Measurements from ENCODE around the gene HAP1.
"Not testable (repeated sequence)": the region's sequence is repeated elsewhere in the genome, so short reads cannot be mapped to it uniquely, and the experiment has no call there.

Gene HAP1, protein sequence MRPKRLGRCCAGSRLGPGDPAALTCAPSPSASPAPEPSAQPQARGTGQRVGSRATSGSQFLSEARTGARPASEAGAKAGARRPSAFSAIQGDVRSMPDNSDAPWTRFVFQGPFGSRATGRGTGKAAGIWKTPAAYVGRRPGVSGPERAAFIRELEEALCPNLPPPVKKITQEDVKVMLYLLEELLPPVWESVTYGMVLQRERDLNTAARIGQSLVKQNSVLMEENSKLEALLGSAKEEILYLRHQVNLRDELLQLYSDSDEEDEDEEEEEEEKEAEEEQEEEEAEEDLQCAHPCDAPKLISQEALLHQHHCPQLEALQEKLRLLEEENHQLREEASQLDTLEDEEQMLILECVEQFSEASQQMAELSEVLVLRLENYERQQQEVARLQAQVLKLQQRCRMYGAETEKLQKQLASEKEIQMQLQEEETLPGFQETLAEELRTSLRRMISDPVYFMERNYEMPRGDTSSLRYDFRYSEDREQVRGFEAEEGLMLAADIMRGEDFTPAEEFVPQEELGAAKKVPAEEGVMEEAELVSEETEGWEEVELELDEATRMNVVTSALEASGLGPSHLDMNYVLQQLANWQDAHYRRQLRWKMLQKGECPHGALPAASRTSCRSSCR

DNA sequence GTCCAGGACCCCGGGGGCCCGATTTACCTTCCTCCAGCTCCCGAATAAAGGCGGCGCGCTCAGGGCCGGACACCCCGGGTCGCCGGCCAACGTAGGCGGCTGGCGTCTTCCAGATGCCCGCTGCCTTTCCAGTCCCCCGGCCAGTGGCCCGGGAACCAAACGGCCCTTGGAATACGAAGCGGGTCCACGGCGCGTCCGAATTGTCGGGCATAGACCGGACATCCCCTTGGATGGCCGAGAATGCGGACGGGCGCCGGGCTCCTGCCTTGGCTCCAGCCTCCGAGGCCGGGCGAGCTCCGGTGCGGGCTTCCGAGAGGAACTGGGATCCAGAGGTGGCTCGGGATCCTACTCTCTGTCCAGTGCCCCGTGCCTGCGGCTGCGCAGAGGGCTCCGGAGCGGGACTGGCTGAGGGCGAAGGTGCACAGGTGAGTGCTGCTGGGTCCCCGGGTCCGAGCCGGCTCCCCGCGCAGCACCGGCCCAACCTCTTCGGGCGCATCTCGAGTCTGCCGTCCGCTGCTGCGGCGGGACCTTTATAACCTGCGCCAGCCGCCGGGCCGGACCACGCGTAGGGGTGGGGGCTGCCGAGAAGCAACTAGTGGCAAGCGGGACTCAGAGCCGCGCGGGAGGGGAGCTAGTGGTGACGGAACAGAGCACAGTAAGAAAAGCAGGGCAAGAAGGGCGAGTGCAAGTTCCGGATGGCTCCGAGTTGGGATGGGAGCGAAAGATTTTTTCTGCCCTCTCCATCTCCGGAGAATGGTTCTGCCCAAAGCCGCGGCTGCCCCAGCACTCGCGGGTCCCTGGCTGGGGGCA lies at the start of gene HAP1:
Gene HAP1, minus strand, starts transcription at position 505 of the 810 bp plus-strand sequence. Its CDS starts 9 bp downstream, at position 496.
- H3K27ac ChIP-seq (ENCODE audit: low read length), result no peak within 1 kb of the TSS
- peaks cover 80% of the 10 kb centered on the region for H3K27me3 ChIP-seq (ENCODE audit: insufficient read depth, low read length)
- H3K9ac ChIP-seq (ENCODE audit: low read depth, low read length), result peak within 1 kb of the TSS; percentile 86
- peak within 1 kb of the TSS; percentile 78 for H3K4me3 ChIP-seq (ENCODE audit: low read length)
- no peaks in the 10 kb centered on the region for H3K9me3 ChIP-seq (ENCODE audit: insufficient read depth, low read depth, low read length)
- peaks cover 7% of the 10 kb centered on the region for H3K4me1 ChIP-seq (ENCODE audit: insufficient read depth, low read length)
- no peaks in the 10 kb centered on the region for H3K36me3 ChIP-seq (ENCODE audit: insufficient read depth, low read depth, low read length)

DNA sequence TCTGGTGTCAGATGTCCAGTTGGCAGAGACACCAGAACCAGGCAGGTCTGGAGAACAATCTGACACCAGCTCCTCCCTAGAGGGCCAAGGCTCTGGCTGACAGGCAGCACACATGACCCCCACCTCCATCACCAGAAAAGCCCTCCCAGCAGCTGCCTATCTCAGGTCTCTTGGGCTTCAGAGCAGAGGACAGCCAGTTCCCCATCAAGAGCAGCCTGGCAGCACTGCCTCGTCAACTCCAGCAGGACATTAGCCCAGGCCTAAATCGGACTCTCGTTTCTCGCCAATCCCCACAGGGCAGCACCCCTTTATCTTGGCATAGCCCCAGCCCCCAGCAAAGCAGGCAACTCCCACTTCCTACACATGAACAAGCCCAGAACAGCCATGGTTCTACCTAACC lies 47.7 kb upstream of the HAP1 start:
- Histone ChIP-seq H3K9me3 (ENCODE audit: insufficient read depth, low read depth, low read length) (no peaks in the 10 kb centered on the region), H3K4me3 (ENCODE audit: low read length) (no peak overlapping the region), H3K9ac (ENCODE audit: low read depth, low read length) (no peak overlapping the region; the same call in 1 of the 2 replicates), H3K27ac (ENCODE audit: low read length) (no peak overlapping the region), H3K36me3 (ENCODE audit: insufficient read depth, low read depth, low read length) (no peaks in the 10 kb centered on the region), H3K27me3 (ENCODE audit: insufficient read depth, low read length) (no peaks in the 10 kb centered on the region), H3K4me1 (ENCODE audit: insufficient read depth, low read length) (peaks cover 13% of the 10 kb centered on the region; the same call in 1 of the 2 replicates)

DNA sequence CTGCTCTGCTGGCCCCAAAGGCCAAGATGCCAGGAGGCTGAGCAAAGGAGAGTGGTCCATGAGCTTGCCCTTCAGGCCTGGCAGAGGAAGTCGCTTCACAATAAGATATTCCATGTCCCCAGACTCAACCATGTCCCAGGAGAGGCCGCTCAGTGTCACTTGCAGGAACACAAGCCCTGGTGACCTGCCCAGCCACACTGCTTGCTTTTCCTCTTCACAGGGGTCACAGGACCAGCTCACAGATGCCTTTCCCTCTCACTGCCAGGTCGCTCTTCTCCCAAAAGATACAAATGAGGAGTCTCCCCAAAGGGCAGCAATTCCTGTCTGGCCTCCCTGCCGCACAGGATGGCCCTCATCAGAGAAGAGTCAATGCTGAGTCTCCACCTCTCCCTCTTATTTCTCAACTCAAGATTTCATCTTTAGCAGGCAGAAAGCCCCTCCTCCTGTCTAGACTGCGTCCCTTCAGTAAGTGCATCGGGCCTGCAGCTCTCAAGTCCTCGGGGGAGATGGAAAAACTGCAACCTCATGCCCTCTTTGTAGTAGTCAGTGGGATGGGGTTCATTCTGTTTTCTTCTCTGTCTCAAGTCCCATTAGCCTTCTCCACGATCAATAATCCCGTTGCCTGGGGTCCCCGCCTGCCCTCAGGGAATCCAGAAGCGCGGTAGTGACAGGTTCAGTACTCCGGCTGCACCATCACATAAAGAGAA lies 47.1 kb upstream of the HAP1 start:
- no peak overlapping the region; the same call in 1 of the 2 replicates for H3K9ac ChIP-seq (ENCODE audit: low read depth, low read length)
- no peaks in the 10 kb centered on the region for H3K36me3 ChIP-seq (ENCODE audit: insufficient read depth, low read depth, low read length)
- H3K9me3 ChIP-seq (ENCODE audit: insufficient read depth, low read depth, low read length), result no peaks in the 10 kb centered on the region
- peaks cover 15% of the 10 kb centered on the region; the same call in 1 of the 2 replicates for H3K4me1 ChIP-seq (ENCODE audit: insufficient read depth, low read length)
- no peak overlapping the region for H3K27ac ChIP-seq (ENCODE audit: low read length)
- no peaks in the 10 kb centered on the region for H3K27me3 ChIP-seq (ENCODE audit: insufficient read depth, low read length)
- no peak overlapping the region for H3K4me3 ChIP-seq (ENCODE audit: low read length)

DNA sequence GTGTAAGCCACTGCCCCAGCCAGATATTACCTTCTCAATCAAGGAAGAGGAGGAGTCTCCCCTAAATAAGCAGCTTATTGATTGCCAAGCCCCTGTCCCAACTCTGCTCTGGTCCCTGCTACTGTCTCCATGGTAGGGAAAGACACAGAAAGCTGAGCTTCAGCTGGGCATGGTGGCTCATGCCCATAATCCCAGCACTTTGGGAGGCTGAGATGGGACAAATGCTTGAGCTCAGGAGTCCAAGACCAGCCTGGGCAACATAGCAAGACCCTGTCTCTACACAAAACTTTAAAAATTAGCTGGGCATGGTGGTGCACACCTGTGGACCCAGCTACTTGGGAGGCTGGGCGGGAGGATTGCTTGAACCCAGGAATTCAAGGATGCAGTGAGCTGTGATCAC lies 45.5 kb upstream of the HAP1 start:
- Histone ChIP-seq H3K9me3 (ENCODE audit: insufficient read depth, low read depth, low read length) (no peaks in the 10 kb centered on the region), H3K36me3 (ENCODE audit: insufficient read depth, low read depth, low read length) (no peaks in the 10 kb centered on the region), H3K27ac (ENCODE audit: low read length) (no peak overlapping the region), H3K9ac (ENCODE audit: low read depth, low read length) (no peak overlapping the region), H3K27me3 (ENCODE audit: insufficient read depth, low read length) (no peaks in the 10 kb centered on the region), H3K4me1 (ENCODE audit: insufficient read depth, low read length) (peaks cover 29% of the 10 kb centered on the region), H3K4me3 (ENCODE audit: low read length) (no peak overlapping the region)

DNA sequence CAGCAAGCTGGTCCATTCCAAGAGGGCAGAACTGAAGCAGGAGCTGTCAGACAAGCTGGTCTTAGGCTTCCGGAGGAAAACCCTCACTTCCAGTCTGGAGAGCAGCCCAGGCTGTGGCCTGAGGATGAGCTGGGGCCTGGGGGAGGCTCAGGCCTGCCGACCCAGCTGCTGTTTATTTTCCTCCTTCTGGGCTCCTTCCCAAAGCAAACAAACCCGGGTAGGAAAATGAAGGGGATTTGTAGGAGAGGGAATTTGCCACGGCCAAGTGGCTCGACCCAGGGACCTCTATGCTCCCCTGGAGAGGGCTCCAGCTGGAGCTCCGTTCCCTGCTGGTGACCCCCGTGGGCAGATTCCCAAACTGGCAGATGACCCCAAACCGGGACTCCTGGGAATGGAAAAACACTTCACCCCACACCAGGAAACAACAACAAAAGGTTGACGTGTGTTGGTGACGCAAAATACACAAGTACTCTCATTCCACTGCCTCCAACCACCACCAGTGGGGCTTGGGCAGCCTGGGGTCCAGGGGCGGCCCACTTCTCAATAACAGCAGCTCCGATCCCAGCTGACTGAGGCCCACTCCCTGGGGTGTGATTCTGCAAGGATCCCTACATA lies 43.2 kb upstream of the HAP1 start:
- H3K27ac ChIP-seq (ENCODE audit: low read length), result no peak overlapping the region
- no peaks in the 10 kb centered on the region for H3K27me3 ChIP-seq (ENCODE audit: insufficient read depth, low read length)
- H3K9me3 ChIP-seq (ENCODE audit: insufficient read depth, low read depth, low read length), result no peaks in the 10 kb centered on the region
- peaks cover 5% of the 10 kb centered on the region; the same call in 1 of the 2 replicates for H3K36me3 ChIP-seq (ENCODE audit: insufficient read depth, low read depth, low read length)
- H3K4me3 ChIP-seq (ENCODE audit: low read length), result no peak overlapping the region
- peak overlapping the region; percentile 29; the same call in 1 of the 2 replicates for H3K9ac ChIP-seq (ENCODE audit: low read depth, low read length)
- peaks cover 32% of the 10 kb centered on the region for H3K4me1 ChIP-seq (ENCODE audit: insufficient read depth, low read length)

DNA sequence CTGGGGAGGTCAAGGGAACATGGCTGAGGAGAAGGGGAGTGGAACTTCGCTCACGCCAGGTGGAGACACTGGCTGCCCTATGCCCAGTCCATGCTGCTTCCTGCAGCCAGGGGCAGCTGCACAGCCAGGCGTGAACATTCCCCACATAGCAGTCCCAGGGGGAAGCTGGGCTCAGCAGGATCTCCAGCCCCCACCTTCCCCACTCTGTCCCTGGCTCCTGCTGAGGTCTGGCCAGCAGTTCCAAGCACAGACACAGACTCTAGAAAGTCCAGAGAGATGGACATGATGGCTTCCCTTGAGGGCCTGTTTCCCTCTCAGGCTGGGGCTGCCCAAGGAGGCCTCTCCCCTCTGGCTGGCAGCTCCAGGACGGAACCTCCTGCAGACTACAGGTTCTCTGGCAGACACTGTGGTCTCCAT lies 42.7 kb upstream of the HAP1 start:
- Histone ChIP-seq H3K27ac (ENCODE audit: low read length) (no peak overlapping the region), H3K4me3 (ENCODE audit: low read length) (no peak overlapping the region), H3K27me3 (ENCODE audit: insufficient read depth, low read length) (no peaks in the 10 kb centered on the region), H3K4me1 (ENCODE audit: insufficient read depth, low read length) (peaks cover 38% of the 10 kb centered on the region), H3K9ac (ENCODE audit: low read depth, low read length) (peak overlapping the region; percentile 29; the same call in 1 of the 2 replicates), H3K9me3 (ENCODE audit: insufficient read depth, low read depth, low read length) (no peaks in the 10 kb centered on the region), H3K36me3 (ENCODE audit: insufficient read depth, low read depth, low read length) (peaks cover 9% of the 10 kb centered on the region; the same call in 1 of the 2 replicates)

DNA sequence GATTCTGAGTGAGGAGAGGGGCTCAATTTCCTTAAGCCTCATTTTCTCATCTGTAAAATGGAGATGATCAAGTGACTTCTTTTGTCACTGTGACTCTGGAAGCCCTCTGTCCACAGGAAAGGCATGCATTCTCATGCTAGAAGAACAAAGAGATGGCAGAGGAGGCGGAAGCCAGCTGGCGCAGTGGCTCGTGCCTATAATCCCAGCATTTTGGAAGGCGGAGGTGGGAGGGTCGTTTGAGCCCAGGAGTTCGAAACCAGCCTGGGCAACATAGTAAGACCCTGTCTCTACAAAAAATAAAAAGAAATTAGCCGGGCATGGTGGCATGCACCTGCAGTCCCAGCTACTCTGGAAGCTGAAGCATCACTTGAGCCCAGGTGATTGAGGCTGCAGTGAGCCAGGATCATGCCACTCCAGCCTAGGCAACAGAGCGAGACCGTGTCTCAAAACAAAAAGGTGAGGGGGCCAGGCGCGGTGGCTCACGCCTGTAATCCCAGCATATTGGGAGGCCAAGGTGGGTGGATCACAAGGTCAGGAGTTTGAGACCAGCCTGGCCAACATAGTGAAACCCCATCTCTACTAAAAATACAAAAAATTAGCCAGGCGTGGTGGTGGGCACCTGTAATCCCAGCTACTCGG lies 41.9 kb upstream of the HAP1 start:
- Histone ChIP-seq H3K4me1 (ENCODE audit: insufficient read depth, low read length) (peaks cover 36% of the 10 kb centered on the region), H3K9ac (ENCODE audit: low read depth, low read length) (peak overlapping the region; percentile 45; the same call in 1 of the 2 replicates)
- H3K27ac ChIP-seq (ENCODE audit: low read length), result not testable (repeated sequence)

DNA sequence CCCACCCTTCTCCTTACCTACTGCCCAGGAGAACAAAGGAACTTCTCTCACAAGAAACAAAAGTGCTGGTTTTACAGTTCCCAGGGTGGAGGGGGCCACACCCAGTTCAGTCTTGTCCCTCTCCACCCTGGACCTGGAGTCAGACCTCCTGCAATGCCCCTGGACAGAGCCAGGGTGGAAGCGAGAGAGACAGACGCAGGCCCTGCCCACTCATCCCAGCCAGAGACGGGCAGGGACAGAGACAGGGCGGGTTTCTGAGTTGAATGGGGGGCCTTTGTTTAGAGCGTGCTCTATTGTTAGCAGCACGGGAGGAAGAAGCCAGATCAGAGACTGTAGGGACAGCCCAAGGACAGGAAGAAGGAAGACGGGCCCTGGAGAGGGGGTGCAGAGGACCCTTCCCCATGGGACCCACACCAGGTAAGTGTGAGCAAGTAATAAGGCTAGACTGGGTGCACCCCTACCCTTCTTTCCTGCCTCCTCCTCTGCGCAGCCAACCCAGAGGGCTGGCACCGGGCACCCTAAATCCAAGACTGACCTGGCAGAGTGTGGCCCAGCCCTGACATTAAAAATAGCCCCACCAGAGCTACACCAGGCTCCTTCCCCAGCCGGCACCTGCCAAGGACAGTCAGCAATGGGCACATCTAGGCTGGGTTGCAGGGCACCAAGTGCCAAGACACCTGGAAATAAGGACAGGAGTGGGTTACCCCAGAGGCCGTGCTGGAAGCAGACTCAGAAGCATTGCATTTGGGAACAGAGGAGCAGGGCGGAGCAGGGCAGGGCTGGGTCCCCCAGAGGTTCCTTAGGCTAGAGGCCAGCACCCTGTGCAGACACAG lies 41.2 kb upstream of the HAP1 start:
- Histone ChIP-seq H3K4me3 (ENCODE audit: low read length) (no peak overlapping the region; the same call in 1 of the 2 replicates), H3K4me1 (ENCODE audit: insufficient read depth, low read length) (peaks cover 36% of the 10 kb centered on the region), H3K27me3 (ENCODE audit: insufficient read depth, low read length) (no peaks in the 10 kb centered on the region), H3K36me3 (ENCODE audit: insufficient read depth, low read depth, low read length) (peaks cover 21% of the 10 kb centered on the region), H3K27ac (ENCODE audit: low read length) (no peak overlapping the region), H3K9ac (ENCODE audit: low read depth, low read length) (peak overlapping the region; percentile 45), H3K9me3 (ENCODE audit: insufficient read depth, low read depth, low read length) (no peaks in the 10 kb centered on the region)

More for the DNA sequence above, 41.9 kb upstream of the HAP1 start:
- H3K36me3 ChIP-seq (ENCODE audit: insufficient read depth, low read depth, low read length), result peaks cover 14% of the 10 kb centered on the region
- not testable (repeated sequence) for H3K9me3 ChIP-seq (ENCODE audit: insufficient read depth, low read depth, low read length); H3K27me3 ChIP-seq (ENCODE audit: insufficient read depth, low read length); H3K4me3 ChIP-seq (ENCODE audit: low read length)

DNA sequence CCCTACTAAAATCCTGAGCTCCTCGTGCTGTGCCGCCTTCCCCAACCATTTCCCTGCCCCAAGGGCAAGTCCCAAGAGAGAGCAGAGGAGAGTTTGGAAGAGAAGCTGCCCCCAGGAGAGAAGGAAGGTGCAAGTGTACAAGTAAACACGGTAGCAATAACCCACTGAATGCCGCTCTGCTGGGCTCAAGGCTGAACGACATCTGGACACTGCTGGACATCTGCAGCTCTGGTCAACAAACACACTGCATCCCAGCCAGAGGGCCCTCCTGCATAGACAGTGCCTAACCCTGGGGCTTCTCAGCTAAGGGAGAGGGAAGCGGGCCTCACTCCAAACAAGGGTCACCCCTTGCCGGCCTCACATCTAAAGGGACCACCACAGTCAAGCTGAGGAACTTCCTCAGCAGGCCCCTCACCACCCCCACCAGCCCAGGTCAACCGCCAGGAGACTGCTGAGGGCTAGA lies 39.3 kb upstream of the HAP1 start:
- Histone ChIP-seq H3K4me1 (ENCODE audit: insufficient read depth, low read length) (peaks cover 36% of the 10 kb centered on the region), H3K36me3 (ENCODE audit: insufficient read depth, low read depth, low read length) (peaks cover 39% of the 10 kb centered on the region), H3K4me3 (ENCODE audit: low read length) (no peak overlapping the region), H3K9ac (ENCODE audit: low read depth, low read length) (no peak overlapping the region), H3K9me3 (ENCODE audit: insufficient read depth, low read depth, low read length) (no peaks in the 10 kb centered on the region), H3K27me3 (ENCODE audit: insufficient read depth, low read length) (no peaks in the 10 kb centered on the region), H3K27ac (ENCODE audit: low read length) (no peak overlapping the region)

DNA sequence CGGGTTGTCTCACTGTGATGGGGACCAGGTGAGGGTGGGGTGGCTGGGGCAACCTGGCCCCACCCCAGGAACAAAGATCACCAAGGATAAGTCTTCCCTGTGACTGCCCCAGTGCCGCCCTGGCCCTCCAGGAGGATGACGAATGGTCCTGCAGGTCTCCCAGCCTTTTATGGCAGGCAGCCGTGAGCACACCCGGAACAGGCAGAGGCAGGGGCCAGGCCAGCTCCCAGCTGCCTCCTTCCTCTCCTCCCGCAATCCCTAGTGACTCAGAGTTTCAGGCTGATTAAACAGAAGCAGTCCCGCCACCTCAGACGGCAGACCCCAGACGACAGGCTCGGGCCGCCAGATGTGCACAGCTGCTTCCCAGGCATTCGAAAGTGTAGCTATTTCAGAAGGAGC lies 38.7 kb upstream of the HAP1 start:
- no peaks in the 10 kb centered on the region for H3K9me3 ChIP-seq (ENCODE audit: insufficient read depth, low read depth, low read length)
- H3K4me1 ChIP-seq (ENCODE audit: insufficient read depth, low read length), result peaks cover 36% of the 10 kb centered on the region
- no peak overlapping the region; the same call in 1 of the 2 replicates for H3K9ac ChIP-seq (ENCODE audit: low read depth, low read length)
- H3K4me3 ChIP-seq (ENCODE audit: low read length), result no peak overlapping the region
- no peaks in the 10 kb centered on the region for H3K27me3 ChIP-seq (ENCODE audit: insufficient read depth, low read length)
- peak overlapping the region; percentile 48 for H3K27ac ChIP-seq (ENCODE audit: low read length)
- peaks cover 45% of the 10 kb centered on the region for H3K36me3 ChIP-seq (ENCODE audit: insufficient read depth, low read depth, low read length)

All from iPS-20b (cell line).